Amniotic stem cell (primary cell): ENCODE measurements around the gene B3GNT5.

Experiments used
- DNase-seq: peaks from one replicate; lab custom pipeline; 2025; lab: John Stamatoyannopoulos, UW

B3GNT5 gene, protein sequence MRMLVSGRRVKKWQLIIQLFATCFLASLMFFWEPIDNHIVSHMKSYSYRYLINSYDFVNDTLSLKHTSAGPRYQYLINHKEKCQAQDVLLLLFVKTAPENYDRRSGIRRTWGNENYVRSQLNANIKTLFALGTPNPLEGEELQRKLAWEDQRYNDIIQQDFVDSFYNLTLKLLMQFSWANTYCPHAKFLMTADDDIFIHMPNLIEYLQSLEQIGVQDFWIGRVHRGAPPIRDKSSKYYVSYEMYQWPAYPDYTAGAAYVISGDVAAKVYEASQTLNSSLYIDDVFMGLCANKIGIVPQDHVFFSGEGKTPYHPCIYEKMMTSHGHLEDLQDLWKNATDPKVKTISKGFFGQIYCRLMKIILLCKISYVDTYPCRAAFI

GRCh38 chr3:183252973-183253527 is at the start of gene B3GNT5:
TSS of gene B3GNT5 (plus strand) at chr3:183253253. CDS start at chr3:183269799, 16,546 bp downstream.
- DNase-seq, result no peak

- DNase-seq, result no peak
Measured at GRCh38 chr3:183203670-183204069, 49.4 kb upstream of the B3GNT5 start.

- DNase-seq, result no peak
Measured at GRCh38 chr3:183208260-183208659, 44.8 kb upstream of the B3GNT5 start.

DNA sequence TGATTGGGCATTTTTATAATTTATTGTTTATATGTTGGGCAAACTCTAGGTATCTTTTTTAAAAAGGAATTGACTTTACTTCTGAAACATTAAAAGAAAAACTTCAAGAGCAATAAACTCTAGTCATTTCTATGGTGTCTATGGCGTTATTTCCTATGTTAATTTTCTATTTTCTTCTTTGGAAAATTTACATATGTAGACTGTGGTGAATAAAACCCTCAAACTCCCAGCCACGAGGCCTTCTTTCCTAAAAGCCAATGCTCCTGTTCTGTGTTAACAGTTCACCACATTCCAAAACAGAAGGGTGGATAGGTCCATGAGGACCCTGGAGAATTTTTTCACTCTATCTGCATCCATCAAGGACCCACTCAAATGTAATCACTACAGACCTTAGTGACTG is 44.3 kb upstream of the B3GNT5 start:
- DNase-seq, result no peak

DNA sequence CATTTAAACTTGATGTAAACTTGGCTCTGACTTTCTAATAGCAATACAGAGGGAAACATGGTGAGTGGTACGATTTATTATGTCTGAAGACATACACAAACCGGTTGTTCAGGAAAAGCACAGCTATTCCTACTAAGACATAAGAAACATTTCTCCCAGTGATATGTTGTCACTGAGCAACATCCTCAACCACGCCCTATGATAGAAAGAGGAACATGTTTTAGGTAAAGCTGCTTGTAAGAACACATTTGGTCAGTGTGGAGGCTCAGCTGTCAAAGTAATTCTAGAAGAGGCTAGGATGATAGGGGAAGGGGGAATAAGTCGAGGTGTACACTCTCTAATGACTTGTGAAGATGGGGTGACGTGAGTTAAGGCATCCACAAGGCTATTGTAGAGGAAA is 42.7 kb upstream of the B3GNT5 start:
- DNase-seq, result no peak

- no peak for DNase-seq
Measured at GRCh38 chr3:183210862-183211341, 42.2 kb upstream of the B3GNT5 start.

DNA sequence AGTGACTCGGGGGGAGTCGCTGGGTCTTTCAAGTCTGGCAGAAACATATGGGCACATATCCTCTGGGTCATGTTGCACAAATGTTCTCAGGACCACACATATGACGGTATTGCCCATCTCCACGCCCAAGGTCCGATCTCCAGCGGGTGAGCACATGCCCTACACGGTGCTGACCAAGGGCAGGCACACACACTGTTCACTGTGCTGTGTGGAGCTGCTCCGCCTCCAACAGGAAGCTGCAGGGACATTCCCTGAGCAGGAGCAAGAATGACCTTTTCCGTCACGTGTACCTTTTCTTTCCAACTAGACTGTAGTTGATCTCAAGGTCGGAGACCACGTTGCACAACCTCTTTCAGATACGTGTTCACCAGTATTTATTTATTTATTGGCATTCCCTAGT is 41.7 kb upstream of the B3GNT5 start:
- no peak for DNase-seq

DNA sequence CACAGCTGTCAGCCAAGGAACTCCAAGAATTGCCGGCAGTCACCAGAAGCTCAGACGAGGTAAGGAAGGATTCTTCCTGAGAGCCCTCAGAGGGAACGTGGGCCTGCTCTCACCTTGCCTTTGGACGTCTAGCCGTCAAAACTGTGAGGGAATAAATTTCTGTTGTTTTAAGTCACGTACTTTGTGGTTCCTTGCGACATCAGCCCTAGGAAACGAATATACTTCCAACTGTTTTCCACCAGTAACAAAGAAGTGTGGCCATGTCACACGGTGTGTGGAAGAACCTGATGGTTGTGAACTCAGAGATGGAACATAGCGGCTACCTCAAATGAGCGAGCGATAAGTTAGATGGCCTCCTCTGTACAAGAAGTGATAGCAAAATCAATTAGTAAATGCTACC is 41.0 kb upstream of the B3GNT5 start:
- no peak for DNase-seq

GRCh38 chr3:183212565-183212964 is 40.5 kb upstream of the B3GNT5 start:
- no peak for DNase-seq

GRCh38 chr3:183213415-183214276 is 39.4 kb upstream of the B3GNT5 start:
- no peak for DNase-seq

DNA sequence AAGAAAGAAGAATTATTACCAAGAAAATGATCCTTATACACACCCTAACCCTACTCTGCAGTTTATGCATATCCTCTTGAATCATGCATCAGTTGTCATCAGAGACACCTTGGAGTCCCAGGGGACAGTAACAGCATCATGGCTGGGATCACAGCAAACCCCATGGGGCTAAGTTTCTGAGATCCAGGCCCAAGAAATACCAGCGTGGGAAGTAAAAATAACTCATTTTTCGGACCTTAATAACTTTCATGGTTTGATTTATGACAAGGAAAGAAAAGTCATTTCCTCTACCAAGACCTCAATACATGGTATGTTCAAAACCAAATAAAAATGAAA is 38.8 kb upstream of the B3GNT5 start:
- no peak for DNase-seq

GRCh38 chr3:183215591-183216202 is 37.4 kb upstream of the B3GNT5 start:
- no peak for DNase-seq

GRCh38 chr3:183217548-183218332 is 35.3 kb upstream of the B3GNT5 start:
- no peak for DNase-seq

DNA sequence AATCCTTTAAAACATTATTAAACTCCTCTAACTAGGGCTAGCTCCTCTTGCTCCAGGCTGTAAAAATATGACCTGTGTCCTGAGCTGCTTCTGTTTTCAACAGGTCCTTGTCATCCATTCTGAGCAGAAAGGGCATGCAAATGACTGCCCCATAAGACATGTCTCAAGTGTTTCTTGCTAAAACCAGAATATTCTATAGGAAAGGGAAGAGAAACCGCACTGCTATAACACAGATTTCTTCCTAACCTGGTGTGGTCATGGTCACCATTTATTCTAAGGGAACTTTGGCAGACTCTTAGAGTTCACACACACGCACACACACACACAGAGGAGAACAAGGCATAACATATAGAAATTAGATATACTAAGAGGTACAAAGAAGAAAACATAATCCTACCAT is 34.2 kb upstream of the B3GNT5 start:
- no peak for DNase-seq

DNA sequence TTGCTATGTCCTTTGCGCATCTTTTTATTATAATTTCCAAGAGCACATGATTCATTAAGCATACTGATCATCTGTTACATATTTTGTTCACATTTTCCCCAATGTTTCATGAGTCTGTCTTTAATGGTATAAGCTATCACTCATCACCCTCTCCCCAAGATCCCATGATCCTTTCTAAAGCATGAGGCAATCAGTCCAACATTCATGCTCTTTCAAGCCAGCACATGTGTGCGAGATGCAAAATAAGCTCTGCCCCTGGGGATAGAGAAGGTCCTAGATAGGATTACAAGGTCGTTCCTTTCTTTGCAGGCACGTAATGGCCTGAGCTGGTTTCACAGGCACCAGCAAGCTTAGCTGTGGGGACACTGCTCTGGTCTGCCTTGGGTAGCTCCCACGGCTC is 32.2 kb upstream of the B3GNT5 start:
- DNase-seq, result no peak

GRCh38 chr3:183222631-183223235 is 30.3 kb upstream of the B3GNT5 start:
- no peak for DNase-seq

GRCh38 chr3:183224180-183224970 is 28.7 kb upstream of the B3GNT5 start:
- no peak for DNase-seq

DNA sequence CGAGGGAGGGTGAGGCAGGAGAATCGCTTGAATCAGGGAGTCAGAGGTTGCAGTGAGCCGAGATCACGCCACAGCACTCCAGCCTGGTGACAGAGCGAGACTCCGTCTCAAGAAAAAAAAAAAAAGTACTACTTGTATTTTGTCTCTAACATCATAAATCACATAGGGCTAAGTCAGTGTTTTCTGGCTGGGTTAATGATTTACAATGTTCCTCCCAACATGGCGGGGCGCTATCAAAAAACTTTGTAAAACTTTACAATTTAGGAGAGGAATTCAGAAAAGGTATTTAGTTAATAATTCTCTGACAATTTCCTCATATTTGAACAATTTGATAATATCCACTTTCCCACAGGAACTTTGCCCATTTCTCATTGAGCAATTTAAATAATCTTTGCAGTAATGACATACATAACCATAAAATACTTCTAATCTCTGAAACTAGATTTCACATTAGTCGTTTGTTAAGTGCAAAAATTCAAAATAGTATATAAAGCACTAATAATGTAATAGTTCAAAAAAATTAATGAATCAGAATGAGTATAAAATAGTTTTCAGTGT is 26.6 kb upstream of the B3GNT5 start:
- no peak for DNase-seq

- no peak for DNase-seq
Measured at GRCh38 chr3:183227586-183227985, 25.5 kb upstream of the B3GNT5 start.

GRCh38 chr3:183229178-183229577 is 23.9 kb upstream of the B3GNT5 start:
- no peak for DNase-seq
